ENCODE measurements around the gene MSH5.

Gene MSH5

GRCh38 chr6:31701666-31702404 is 38.0 kb upstream of the MSH5 start:
- Histone ChIP-seq H3K4me3 (ENCODE audit: low read depth, low read length) (peak overlapping the region; percentile 88), H3K9ac (no peak overlapping the region), H2AFZ (peak overlapping the region; percentile 96), H3K9me3 (ENCODE audit: control insufficient read depth, low read length) (no peaks in the 10 kb centered on the region), H3K4me1 (peaks cover 12% of the 10 kb centered on the region), H3K4me2 (ENCODE audit: low read length) (peak overlapping the region; percentile 82), H3K27me3 (ENCODE audit: control insufficient read depth, insufficient read depth, low read length) (no peaks in the 10 kb centered on the region), H3K27ac (peak overlapping the region; percentile 96), H3K79me2 (peaks cover 11% of the 10 kb centered on the region), H3K36me3 (ENCODE audit: control insufficient read depth, insufficient read depth, low read length) (no peaks in the 10 kb centered on the region)
- TF ChIP-seq CTCF (IDR thresholded peaks at IDR 0.05) = no peak

GRCh38 chr6:31702405-31702818 is 37.4 kb upstream of the MSH5 start:
- H3K4me1 ChIP-seq = peaks cover 12% of the 10 kb centered on the region
- peak overlapping the region; percentile 94 for H3K9ac ChIP-seq
- no peaks in the 10 kb centered on the region for H3K36me3 ChIP-seq (ENCODE audit: control insufficient read depth, insufficient read depth, low read length)
- H3K9me3 ChIP-seq (ENCODE audit: control insufficient read depth, low read length) = no peaks in the 10 kb centered on the region
- H2AFZ ChIP-seq = peak overlapping the region; percentile 96
- no peaks in the 10 kb centered on the region for H3K27me3 ChIP-seq (ENCODE audit: control insufficient read depth, insufficient read depth, low read length)
- H3K27ac ChIP-seq = peak overlapping the region; percentile 96
- H3K79me2 ChIP-seq = peaks cover 11% of the 10 kb centered on the region
- H3K4me3 ChIP-seq (ENCODE audit: low read depth, low read length) = peak overlapping the region; percentile 88
- TF ChIP-seq CTCF (IDR thresholded peaks at IDR 0.05) = no peak
- H3K4me2 ChIP-seq (ENCODE audit: low read length) = peak overlapping the region; percentile 82

- TF ChIP-seq CTCF (IDR thresholded peaks at IDR 0.05) = peak; percentile 27
Measured at GRCh38 chr6:31702819-31703716, 36.7 kb upstream of the MSH5 start, which contains the start of gene ABHD16A. ABHD16A (minus strand) TSS chr6:31703324; CDS start chr6:31703281, 43 bp downstream.

GRCh38 chr6:31705931-31706330 is 33.9 kb upstream of the MSH5 start:
- Histone ChIP-seq H3K36me3 (ENCODE audit: control insufficient read depth, insufficient read depth, low read length) (no peaks in the 10 kb centered on the region), H3K79me2 (peaks cover 9% of the 10 kb centered on the region), H3K4me3 (ENCODE audit: low read depth, low read length) (no peak overlapping the region), H3K4me2 (ENCODE audit: low read length) (no peak overlapping the region), H3K9me3 (ENCODE audit: control insufficient read depth, low read length) (no peaks in the 10 kb centered on the region), H3K27ac (no peak overlapping the region), H3K4me1 (peaks cover 12% of the 10 kb centered on the region), H3K27me3 (ENCODE audit: control insufficient read depth, insufficient read depth, low read length) (no peaks in the 10 kb centered on the region), H2AFZ (no peak overlapping the region), H3K9ac (no peak overlapping the region)
- TF ChIP-seq CTCF (IDR thresholded peaks at IDR 0.05) = no peak

More at GRCh38 chr6:31702819-31703716, 36.7 kb upstream of the MSH5 start, which contains the start of gene ABHD16A:
- Histone ChIP-seq H3K79me2 (peaks cover 11% of the 10 kb centered on the region), H3K4me3 (ENCODE audit: low read depth, low read length) (peak within 1 kb of the TSS; percentile 88), H3K4me2 (ENCODE audit: low read length) (peak within 1 kb of the TSS; percentile 82), H3K4me1 (peaks cover 12% of the 10 kb centered on the region), H3K27ac (peak within 1 kb of the TSS; percentile 96), H3K27me3 (ENCODE audit: control insufficient read depth, insufficient read depth, low read length) (no peaks in the 10 kb centered on the region), H3K9me3 (ENCODE audit: control insufficient read depth, low read length) (no peaks in the 10 kb centered on the region), H3K9ac (peak within 1 kb of the TSS; percentile 94), H3K36me3 (ENCODE audit: control insufficient read depth, insufficient read depth, low read length) (no peaks in the 10 kb centered on the region), H2AFZ (peak within 1 kb of the TSS; percentile 96)
